ENCODE measurements around the gene DUS4L. TPM values are rescaled to one million over a fixed set of nuclear protein-coding genes. Genes with fewer than 3 reads are reported as not detected.
A peak's percentile ranks its signal among the peaks of the same experiment; 100 is the strongest.

Gene DUS4L
- total RNA-seq, 1 experiment from 2014 or later, result 12.6 TPM

DNA sequence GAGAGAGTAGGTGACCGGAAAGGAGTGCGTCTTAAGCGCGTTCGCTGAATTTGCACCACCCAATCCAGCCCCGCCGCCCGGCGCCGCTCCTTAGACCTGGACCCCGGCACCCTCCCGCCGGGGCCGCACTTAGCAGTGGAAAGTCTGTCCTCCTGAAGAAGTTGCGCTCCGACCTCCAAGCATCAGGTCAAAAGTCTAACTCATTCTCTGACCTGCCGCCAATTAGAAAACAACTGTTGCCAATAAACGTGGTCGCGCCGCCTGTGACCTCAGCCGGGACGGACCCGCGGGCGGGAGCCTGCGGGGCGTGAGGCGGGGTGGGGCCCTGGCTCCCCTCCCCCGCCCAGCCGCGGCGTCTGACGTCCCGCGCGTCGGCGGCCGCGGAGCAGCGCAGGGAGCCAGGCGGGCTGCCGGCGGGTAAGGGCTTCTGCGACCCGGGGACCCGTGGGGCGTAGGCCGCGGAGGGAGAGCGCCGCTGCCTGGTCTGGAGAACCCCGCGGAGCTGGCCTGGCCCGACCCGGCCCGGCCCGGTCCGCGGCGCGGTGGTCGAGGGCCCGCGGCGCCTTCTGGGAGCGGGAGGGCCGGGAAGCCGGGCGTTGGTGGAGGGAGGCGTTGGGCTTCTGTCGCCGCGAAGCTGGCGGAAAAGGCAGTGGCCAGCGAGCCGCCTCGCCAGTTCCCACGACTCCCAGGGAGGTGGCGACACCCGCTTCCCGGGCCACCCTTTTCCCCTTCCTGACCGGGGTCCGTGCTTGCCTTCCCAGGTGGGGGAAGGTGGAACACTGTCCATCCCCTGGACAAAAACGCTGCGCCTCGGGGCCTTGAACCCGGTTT lies 16.3 kb downstream of the DUS4L start, which contains the start of gene BCAP29:
BCAP29 (plus strand) TSS at position 362 of the 831 bp plus-strand sequence. CDS start 527 bp downstream, outside the sequence.
- Histone ChIP-seq H3K9me3 (ENCODE audit: low read depth, low read length, poor library complexity, severe bottlenecking) (no peaks in the 10 kb centered on the region), H3K27me3 (replicated peaks; ENCODE audit: insufficient read depth, low read depth, low read length, poor library complexity) (no peaks in the 10 kb centered on the region), H3K27ac (ENCODE audit: low read depth, low read length, poor library complexity, severe bottlenecking) (peak within 1 kb of the TSS; percentile 84), H3K36me3 (ENCODE audit: insufficient read depth, low read length, poor library complexity, severe bottlenecking) (peaks cover 8% of the 10 kb centered on the region), H3K4me3 (ENCODE audit: low read depth, low read length, poor library complexity, severe bottlenecking) (peak within 1 kb of the TSS; percentile 69), H3K4me1 (ENCODE audit: insufficient read depth, low read length, poor library complexity, severe bottlenecking) (peaks cover 9% of the 10 kb centered on the region)
- POLR2A ChIA-PET (ENCODE audit: low non-redundant PET), result no interaction called here
- TF ChIP-seq CTCF (conservative IDR thresholded peaks at IDR 0.05; ENCODE audit: low read depth, low read length) (no peak), EZH2 (IDR thresholded peaks at IDR 0.05; ENCODE audit: borderline replicate concordance, low read depth, low read length, poor library complexity, severe bottlenecking) (no peak)
- DNase-seq (ENCODE audit: low spot score), result peak; percentile 80
- CTCF ChIA-PET, result no interaction called here
- intact Hi-C loops (cut with micrococcal nuclease; ENCODE audit: unreplicated experiment), result loop anchor here (10.0 kb wide), 1 partner anchor 145 kb away; no protein-coding TSS in a partner anchor
- BruUV-seq (replicated peaks), result no TSS peak

DNA sequence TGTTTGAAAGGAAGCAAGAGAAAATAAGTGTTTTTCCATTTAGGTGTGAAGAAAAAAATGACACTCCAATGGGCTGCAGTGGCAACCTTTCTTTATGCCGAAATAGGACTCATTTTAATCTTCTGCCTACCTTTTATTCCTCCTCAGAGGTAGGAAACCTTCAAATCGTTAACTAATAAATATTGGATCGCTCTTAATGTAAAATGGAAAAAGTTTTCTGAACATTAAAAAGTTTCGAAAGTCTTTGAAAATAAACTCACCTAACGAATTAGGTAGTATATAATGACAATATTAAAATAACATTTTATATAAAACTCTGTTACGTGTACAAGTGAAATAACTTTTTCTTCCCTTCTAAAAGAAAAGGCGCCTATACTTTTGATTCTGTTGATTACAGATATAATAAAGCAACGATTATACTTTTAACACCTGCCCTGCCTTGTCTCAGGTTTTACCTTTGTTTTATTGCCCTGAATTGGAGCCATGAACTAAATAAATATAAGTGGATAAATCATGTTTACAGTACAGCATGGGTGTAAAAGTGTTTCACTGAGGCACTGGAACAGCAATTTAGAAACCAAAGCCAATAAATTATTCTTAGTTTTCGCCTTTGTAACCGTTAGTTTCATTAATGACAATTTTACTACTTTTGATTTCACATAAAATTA lies 17.1 kb downstream of the DUS4L start:
- TF ChIP-seq CTCF (conservative IDR thresholded peaks at IDR 0.05; ENCODE audit: low read depth, low read length), result no peak
- no peak for TF ChIP-seq EZH2 (IDR thresholded peaks at IDR 0.05; ENCODE audit: borderline replicate concordance, low read depth, low read length, poor library complexity, severe bottlenecking)
- Histone ChIP-seq H3K27me3 (replicated peaks; ENCODE audit: insufficient read depth, low read depth, low read length, poor library complexity) (no peaks in the 10 kb centered on the region), H3K4me1 (ENCODE audit: insufficient read depth, low read length, poor library complexity, severe bottlenecking) (peaks cover 9% of the 10 kb centered on the region), H3K27ac (ENCODE audit: low read depth, low read length, poor library complexity, severe bottlenecking) (peak overlapping the region; percentile 84), H3K4me3 (ENCODE audit: low read depth, low read length, poor library complexity, severe bottlenecking) (peak overlapping the region; percentile 69), H3K9me3 (ENCODE audit: low read depth, low read length, poor library complexity, severe bottlenecking) (no peaks in the 10 kb centered on the region), H3K36me3 (ENCODE audit: insufficient read depth, low read length, poor library complexity, severe bottlenecking) (peaks cover 8% of the 10 kb centered on the region)
- BruUV-seq (replicated peaks), result TSS peak; percentile 53
- intact Hi-C loops (cut with micrococcal nuclease; ENCODE audit: unreplicated experiment), result loop anchor here (10.0 kb wide), 1 partner anchor 144 kb away; no protein-coding TSS in a partner anchor
- CTCF ChIA-PET, result no interaction called here
- POLR2A ChIA-PET (ENCODE audit: low non-redundant PET), result no interaction called here
- no peak for DNase-seq (ENCODE audit: low spot score)

- ChIA-PET CTCF (no interaction called here), POLR2A (ENCODE audit: low non-redundant PET) (no interaction called here)
- peaks cover 9% of the 10 kb centered on the region for H3K4me1 ChIP-seq (ENCODE audit: insufficient read depth, low read length, poor library complexity, severe bottlenecking)
- no peak for DNase-seq (ENCODE audit: low spot score)
- peaks cover 8% of the 10 kb centered on the region for H3K36me3 ChIP-seq (ENCODE audit: insufficient read depth, low read length, poor library complexity, severe bottlenecking)
- H3K27me3 ChIP-seq (replicated peaks; ENCODE audit: insufficient read depth, low read depth, low read length, poor library complexity), result no peaks in the 10 kb centered on the region
- H3K27ac ChIP-seq (ENCODE audit: low read depth, low read length, poor library complexity, severe bottlenecking), result no peak overlapping the region
- H3K4me3 ChIP-seq (ENCODE audit: low read depth, low read length, poor library complexity, severe bottlenecking), result peak overlapping the region; percentile 69
- TF ChIP-seq EZH2 (IDR thresholded peaks at IDR 0.05; ENCODE audit: borderline replicate concordance, low read depth, low read length, poor library complexity, severe bottlenecking), result no peak
- H3K9me3 ChIP-seq (ENCODE audit: low read depth, low read length, poor library complexity, severe bottlenecking), result no peaks in the 10 kb centered on the region
- no TSS peak for BruUV-seq (replicated peaks)
- intact Hi-C loops (cut with micrococcal nuclease; ENCODE audit: unreplicated experiment), result loop anchor here (10.0 kb wide), 1 partner anchor 143 kb away; no protein-coding TSS in a partner anchor
Measured at GRCh38 chr7:107581387-107582013, 17.7 kb downstream of the DUS4L start.
